Lung (tissue), 12 donors: ENCODE data around the gene OR2D2. TPM values are rescaled to one million over a fixed set of nuclear protein-coding genes. Genes with fewer than 3 reads are reported as not detected.

Experiments used
- ATAC-seq: fragments of 200-7000 bp; cut with Tn5 transposase; one replicate; pipeline ENCODE4 v1.9.1; 2020; ENCODE audit warnings: moderate number of reproducible peaks; ENCODE audit not compliant: insufficient read depth, low FRiP score
- DNase-seq, 3 donors: peaks; one replicate each; pipeline ENCODE4 v3.0.0-alpha.2; 2013 to 2017
- H3K27ac ChIP-seq, 2 donors: one replicate each; pipeline ENCODE4 v1.5.1; 2013; ENCODE audit warnings: mild to moderate bottlenecking in 2 of 2, moderate library complexity in 2 of 2, control low read depth in 1 of 2, inconsistent platforms in 1 of 2, low read depth in 1 of 2, low read length in 1 of 2
- H3K27me3 ChIP-seq, 3 donors: one replicate each; pipeline ENCODE4 v1.5.1; 2013; ENCODE audit warnings: low read length in 2 of 3; ENCODE audit not compliant: control insufficient read depth in 3 of 3, insufficient read depth in 3 of 3
- H3K36me3 ChIP-seq, 4 donors: one replicate each; pipeline ENCODE4 v1.5.1; 2013; ENCODE audit warnings: low read length in 4 of 4, mild to moderate bottlenecking in 1 of 4, moderate library complexity in 1 of 4; ENCODE audit not compliant: control insufficient read depth in 4 of 4, insufficient read depth in 4 of 4
- H3K4me1 ChIP-seq, 5 donors: one replicate each; pipeline ENCODE4 v1.5.1; 2013; ENCODE audit warnings: low read length in 5 of 5, mild to moderate bottlenecking in 2 of 5, moderate library complexity in 1 of 5; ENCODE audit not compliant: control insufficient read depth in 5 of 5, insufficient read depth in 5 of 5
- H3K4me3 ChIP-seq: one replicate; pipeline ENCODE4 v1.5.1; 2013; ENCODE audit warnings: mild to moderate bottlenecking, control low read depth, moderate library complexity
- H3K9ac ChIP-seq, 2 donors: one replicate each; pipeline ENCODE4 v1.5.1; 2013; ENCODE audit warnings: low read length in 2 of 2, control low read depth in 1 of 2; ENCODE audit not compliant: insufficient read depth in 1 of 2
- H3K9me3 ChIP-seq, 4 donors: one replicate each; pipeline ENCODE4 v1.5.1; 2013; ENCODE audit warnings: low read length in 3 of 4, mild to moderate bottlenecking in 1 of 4, moderate library complexity in 1 of 4; ENCODE audit not compliant: control insufficient read depth in 4 of 4, insufficient read depth in 3 of 4
- WGBS, 2 donors: extraction: QIAGEN DNeasy Blood & Tissue Kit; methylation state at CpG; one replicate each; pipeline ENCODE4 v1.1.7; 2013; 5-methylcytosine and 5-hydroxymethylcytosine counted together
- polyA plus RNA-seq, 2 donors: library from polyadenylated mRNA; stranded (reverse); fragments of 200-250 nt; gene quantifications; one replicate each; pipeline ENCODE4 v1.2.1, GENCODE V29; 2013
- total RNA-seq, 2 donors: library from RNA; depleted of rRNA in 1 of 2; stranded (reverse); fragments of >200 nt in 1 of 2; gene quantifications; one replicate each; pipeline ENCODE4 v1.2.1, GENCODE V29; 2014 to 2021
- TF ChIP-seq, protein P1 (sequence below): IDR thresholded peaks from 2 replicates; pipeline ENCODE4 v1.5.1; 2012; ENCODE audit warnings: mild to moderate bottlenecking; ENCODE audit errors: control extremely low read depth, extremely low read depth
- donor health status: control.
- donor health status: control.
- donor health status: Bipolar disorder and iron deficiency.
- donor health status: healthy.
- donor health status: DM: yes; HTN: yes; CAD: no.

Gene OR2D2
- total and polyA plus RNA-seq, 4 donors: 0.25 TPM; not detected in 3

DNA sequence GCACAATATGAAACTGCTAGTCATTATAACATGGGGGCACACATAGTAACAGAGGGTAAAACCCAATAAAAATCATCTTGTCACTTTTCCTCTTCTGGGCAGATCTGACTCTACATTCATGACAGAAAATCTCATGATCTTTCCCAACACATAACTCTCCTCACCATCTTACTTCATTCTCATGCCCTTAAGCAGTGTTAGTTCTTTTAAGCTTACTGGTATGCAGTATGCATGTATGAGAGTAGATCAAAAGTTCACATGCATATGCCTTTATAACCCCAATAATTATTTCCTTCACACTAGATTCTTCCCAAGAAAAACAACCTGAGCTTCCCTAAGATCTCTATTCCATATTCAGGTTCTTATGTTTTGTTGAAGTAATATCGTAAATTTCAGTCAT is 21.0 kb downstream of the OR2D2 start:
- DNase-seq: no peak
- 93 to 95% methylated on average over 1 of the region's 1 CpG for WGBS, 2 donors
- H3K9ac ChIP-seq: no peak overlapping the region

DNA sequence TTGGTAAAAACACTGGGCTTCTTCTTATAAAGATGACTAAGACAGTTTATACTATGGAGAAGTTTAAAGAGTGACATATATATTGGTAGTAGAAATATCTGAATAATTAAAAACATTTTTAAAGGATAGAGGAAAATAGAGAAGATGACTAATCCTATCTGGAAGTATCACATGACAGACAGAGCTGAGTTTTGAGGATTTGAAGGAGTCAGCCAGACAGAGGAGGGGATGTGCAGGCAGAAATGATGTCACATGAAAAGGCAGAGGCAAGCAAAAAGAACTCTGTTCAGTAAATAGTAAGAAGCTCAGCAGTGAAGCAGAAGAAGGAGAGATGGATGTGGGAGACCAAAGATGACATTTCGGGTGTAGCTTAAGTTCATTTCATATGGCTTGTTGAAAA is 27.9 kb downstream of the OR2D2 start:
- Histone ChIP-seq H3K4me1 (no peaks in the 10 kb centered on the region), H3K9me3 (no peaks in the 10 kb centered on the region), H3K9ac (no peak overlapping the region), H3K4me3 (no peak overlapping the region), H3K27ac (no peak overlapping the region), H3K36me3 (no peaks in the 10 kb centered on the region), H3K27me3 (no peaks in the 10 kb centered on the region)
- TF ChIP-seq, protein P1, sequence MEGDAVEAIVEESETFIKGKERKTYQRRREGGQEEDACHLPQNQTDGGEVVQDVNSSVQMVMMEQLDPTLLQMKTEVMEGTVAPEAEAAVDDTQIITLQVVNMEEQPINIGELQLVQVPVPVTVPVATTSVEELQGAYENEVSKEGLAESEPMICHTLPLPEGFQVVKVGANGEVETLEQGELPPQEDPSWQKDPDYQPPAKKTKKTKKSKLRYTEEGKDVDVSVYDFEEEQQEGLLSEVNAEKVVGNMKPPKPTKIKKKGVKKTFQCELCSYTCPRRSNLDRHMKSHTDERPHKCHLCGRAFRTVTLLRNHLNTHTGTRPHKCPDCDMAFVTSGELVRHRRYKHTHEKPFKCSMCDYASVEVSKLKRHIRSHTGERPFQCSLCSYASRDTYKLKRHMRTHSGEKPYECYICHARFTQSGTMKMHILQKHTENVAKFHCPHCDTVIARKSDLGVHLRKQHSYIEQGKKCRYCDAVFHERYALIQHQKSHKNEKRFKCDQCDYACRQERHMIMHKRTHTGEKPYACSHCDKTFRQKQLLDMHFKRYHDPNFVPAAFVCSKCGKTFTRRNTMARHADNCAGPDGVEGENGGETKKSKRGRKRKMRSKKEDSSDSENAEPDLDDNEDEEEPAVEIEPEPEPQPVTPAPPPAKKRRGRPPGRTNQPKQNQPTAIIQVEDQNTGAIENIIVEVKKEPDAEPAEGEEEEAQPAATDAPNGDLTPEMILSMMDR: no peak
- DNase-seq (no peak), ATAC-seq (no peak)
- 87 to 93% methylated on average over 1 of the region's 1 CpG for WGBS, 2 donors

More for the DNA sequence above, 21.0 kb downstream of the OR2D2 start:
- Histone ChIP-seq H3K36me3 (no peaks in the 10 kb centered on the region), H3K4me1 (no peaks in the 10 kb centered on the region), H3K9me3 (no peaks in the 10 kb centered on the region), H3K27me3 (no peaks in the 10 kb centered on the region), H3K27ac (no peak overlapping the region), H3K4me3 (no peak overlapping the region)
- ATAC-seq: no peak
- TF ChIP-seq, protein P1: no peak

DNA sequence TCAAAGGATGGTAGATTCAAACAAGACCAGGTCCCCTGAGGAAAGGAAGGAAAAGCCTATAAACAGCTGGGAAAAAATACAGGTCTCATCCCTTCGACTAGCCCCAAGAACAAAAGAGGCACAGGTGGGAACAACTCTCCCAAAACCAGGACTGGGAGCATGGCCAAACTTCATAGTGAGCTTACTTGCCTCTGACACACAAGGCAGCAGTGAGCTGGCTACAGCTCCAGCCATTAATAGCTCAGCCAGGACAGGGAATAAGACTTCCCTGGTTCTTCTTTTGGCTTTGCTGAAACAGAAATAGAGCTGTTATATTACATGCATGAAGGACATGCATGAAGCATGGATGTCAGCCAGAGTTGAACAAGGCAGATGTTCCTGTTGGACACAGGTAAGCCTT is 29.3 kb downstream of the OR2D2 start, which contains the start of gene OR10A2:
Gene OR10A2 (plus strand): TSS at position 97 of the 400 bp plus-strand sequence. CDS start 6,698 bp downstream, outside the sequence.
- H3K9ac ChIP-seq: no peak within 1 kb of the TSS
- no peak within 1 kb of the TSS for H3K27ac ChIP-seq
- H3K9me3 ChIP-seq: no peaks in the 10 kb centered on the region
- TF ChIP-seq, protein P1: no peak
- H3K36me3 ChIP-seq: no peaks in the 10 kb centered on the region
- 65 to 77% methylated on average over 1 of the region's 1 CpG for WGBS, 2 donors
- H3K27me3 ChIP-seq: no peaks in the 10 kb centered on the region
- no peak for DNase-seq
- H3K4me3 ChIP-seq: no peak within 1 kb of the TSS
- no peak for ATAC-seq
- no peaks in the 10 kb centered on the region for H3K4me1 ChIP-seq

DNA sequence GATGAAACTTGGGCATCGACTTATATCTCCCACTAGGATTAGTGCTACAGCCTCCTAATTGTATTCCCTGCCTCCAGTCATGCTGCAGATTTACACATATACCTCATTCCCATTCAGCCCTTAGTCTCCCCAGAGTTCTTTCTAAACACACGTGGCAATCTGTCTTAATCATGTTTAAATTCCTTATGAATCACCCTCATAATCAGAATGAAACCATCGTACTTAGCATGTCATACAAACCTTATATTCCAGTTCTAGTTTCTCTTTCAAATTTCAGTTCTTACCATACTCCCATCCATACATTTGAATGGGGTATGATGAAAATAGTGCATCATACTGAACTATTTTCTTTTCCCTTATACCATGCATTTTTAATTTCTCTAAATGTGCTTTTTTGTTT is 35.4 kb downstream of the OR2D2 start:
- DNase-seq (no peak), ATAC-seq (no peak)
- Histone ChIP-seq H3K27ac (no peak overlapping the region), H3K9me3 (peaks cover 0 to 8% (median under 1%) of the 10 kb centered on the region in 4 donors), H3K4me1 (no peaks in the 10 kb centered on the region), H3K36me3 (no peaks in the 10 kb centered on the region), H3K27me3 (no peaks in the 10 kb centered on the region), H3K9ac (no peak overlapping the region), H3K4me3 (no peak overlapping the region)
- WGBS, 2 donors: 49 to 82% methylated on average over 3 of the region's 3 CpGs
- TF ChIP-seq, protein P1: no peak
